CD4-positive, alpha-beta T cell treated with Interleukin-1 beta for 1 hour (primary cell): ENCODE data around the gene VPS35L.
"Not testable (repeated sequence)": the region's sequence is repeated elsewhere in the genome, so short reads cannot be mapped to it uniquely, and the experiment has no call there.

Experiments used
- DNase-seq, 2 donors: peaks; one replicate each; pipeline ENCODE4 v3.0.0-alpha.2; 2020 to 2022

VPS35L gene

GRCh38 chr16:19532601-19533000 is 22.9 kb upstream of the VPS35L start:
- DNase-seq = no peak

DNA sequence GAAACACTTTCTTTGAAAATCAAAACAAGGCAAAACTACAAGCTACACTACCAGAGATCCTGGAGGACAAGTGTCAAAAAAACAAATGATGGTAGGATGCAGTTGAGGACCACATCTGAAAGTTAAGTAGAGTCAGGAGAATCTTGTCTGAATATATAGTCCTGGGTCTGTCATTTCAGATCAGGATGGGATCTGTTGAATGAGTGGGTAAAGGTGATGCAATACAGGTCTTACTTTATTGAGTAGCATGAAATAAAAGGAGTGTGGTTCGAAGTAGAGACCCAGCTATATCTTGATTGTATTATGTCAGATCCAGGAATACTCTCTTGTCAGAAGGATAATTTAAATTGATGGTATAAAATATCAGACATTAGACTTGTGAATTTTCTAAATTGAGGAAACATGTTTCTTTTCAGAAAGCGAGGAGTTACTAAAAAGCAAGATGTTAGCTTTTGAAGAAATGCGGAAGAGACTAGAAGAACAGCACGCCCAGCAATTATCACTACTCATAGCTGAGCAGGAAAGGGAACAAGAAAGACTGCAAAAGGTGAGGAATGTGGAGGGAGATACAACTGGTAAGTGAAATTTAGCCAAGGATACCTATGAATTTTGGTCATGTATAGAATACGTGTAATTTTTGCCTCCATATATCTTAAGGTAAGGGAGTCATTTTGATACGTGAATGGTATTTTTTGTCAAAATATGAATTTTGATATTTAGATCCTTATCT is 15.1 kb upstream of the VPS35L start:
- no peak for DNase-seq

GRCh38 chr16:19542138-19542821 is 13.2 kb upstream of the VPS35L start:
- DNase-seq = no peak

DNA sequence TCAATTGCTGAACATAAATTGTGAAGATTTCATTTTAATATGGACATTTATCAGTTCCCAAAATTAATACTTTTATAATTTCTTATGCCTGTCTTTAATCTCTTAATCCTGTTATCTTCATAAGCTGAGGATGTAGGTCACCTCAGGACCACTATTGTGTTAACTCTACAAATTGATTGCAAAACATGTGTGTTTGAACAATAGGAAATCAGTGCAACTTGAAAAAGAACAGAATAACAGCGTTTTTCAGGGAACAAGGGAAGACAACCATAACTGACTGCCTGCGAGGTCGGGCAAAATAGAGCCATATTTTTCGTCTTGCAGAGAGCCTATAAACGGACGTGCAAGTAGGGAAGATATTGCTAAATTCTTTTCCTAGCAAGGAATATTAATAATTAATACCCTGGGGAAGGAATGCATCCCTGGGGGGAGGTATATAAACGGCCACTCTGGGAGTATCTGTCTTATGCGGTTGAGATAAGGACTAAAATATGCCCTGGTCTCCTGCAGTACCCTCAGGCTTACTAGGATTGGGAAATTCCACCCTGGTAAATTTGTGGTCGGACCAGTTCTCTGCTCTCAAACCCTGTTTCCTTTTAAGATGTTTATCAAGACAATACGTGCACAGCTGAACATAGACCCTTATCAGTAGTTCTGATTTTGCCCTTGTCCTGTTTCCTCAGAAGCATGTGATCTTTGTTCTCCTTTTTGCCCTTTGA is 12.1 kb upstream of the VPS35L start:
- DNase-seq = not testable (repeated sequence)

- DNase-seq = no peak
Observed at GRCh38 chr16:19548144-19548543, 7.4 kb upstream of the VPS35L start.

DNA sequence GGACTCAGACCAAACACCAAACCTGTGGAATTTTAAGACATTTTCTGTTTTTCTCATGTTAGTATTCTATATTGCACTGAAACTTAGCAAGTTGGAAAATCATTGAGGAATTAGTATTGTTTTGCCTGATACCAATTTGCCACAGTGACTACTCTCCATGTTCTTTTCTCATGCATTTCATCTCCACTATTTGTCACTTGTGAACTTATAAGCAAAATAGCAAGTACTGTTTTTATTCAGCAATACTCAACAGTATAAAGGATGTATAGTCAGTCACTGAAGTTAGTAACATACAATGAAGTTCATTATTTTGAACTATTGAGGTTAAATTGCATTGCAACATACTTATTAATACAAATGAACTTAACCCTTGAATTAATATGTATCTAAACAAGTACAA is 5.8 kb upstream of the VPS35L start:
- DNase-seq = no peak

DNA sequence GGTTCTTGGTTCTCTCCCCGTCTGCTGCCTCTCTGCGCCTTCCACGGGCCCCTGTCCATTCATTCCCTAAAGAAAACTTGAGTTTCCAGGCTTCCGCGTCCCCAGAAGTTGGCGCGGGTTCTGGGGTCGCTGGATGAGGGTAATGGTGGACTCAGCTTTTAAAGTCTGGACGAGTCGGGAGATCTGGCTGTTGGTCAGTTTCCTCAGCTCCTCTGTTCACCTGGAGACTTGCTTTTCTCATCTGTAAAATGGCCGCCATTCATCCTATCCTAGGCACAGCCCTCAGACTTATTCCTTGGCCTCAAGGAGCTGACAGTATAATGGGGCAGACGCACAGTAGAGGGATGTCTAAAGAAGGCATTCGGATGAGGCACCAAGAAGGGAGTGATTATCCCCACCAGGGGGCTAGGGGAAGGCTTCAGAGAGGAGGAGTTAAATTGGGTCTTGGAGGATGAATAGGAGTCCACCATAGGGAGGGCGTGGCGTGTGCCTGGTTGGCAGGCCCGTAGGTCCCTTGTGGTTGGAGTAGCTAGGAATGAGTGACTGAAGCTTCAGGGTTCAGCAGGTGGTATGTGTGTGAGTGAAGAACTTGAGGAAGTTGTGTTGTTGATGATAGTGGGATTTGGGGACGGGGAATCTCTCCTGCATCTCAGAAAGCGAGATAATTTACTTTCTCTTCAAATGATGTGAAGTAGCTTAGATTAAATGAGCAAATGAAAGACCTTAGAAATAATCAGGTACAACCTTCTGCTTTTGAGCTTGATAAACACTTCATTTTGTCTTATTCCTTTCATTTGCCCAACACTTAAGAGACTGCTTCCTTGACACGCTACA is 652 bp downstream of the VPS35L start:
- DNase-seq = peak; percentile 9 to 28

- peak in 1 of 2 donors; percentile 64 for DNase-seq
Observed at GRCh38 chr16:19559242-19559910, 3.9 kb downstream of the VPS35L start.

DNA sequence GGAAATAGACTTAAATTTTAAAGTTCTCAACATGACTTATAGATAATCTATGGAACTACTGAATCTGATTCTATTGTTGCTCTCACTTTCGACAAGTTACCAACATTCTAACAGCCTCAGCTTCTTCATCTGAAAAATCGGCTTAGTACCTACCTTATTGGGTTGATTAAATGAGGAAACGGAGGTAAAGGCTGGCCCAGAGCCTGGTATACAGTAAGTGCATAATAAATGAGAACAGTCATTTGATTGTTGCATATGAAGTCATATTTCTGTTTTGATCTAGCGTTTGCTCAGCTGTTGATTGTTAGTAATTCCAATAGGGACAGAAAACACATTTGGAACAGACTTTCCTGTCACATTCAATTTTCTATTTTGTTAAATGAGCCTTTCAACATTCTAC is 4.6 kb downstream of the VPS35L start:
- DNase-seq = no peak

GRCh38 chr16:19563377-19563776 is 7.9 kb downstream of the VPS35L start:
- DNase-seq = no peak

DNA sequence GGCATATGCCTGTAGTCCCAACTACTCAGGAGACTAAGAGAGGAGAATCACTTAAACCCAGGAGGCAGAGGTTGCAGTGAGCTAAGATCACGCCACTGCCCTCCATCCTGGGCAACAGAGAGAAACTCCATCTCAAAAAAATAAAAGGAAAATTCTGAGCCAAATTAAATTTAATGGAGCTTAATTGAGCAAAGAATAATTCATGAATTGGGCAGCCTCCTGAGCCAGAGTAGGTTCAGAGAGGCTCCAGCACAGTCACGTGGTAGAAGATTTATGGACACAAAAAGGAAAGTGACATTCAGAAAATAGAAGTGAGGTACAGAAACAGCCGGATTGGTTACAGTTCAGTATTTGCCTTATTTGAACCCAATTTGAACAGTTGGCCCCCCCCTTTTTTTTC is 10.9 kb downstream of the VPS35L start:
- DNase-seq = no peak

DNA sequence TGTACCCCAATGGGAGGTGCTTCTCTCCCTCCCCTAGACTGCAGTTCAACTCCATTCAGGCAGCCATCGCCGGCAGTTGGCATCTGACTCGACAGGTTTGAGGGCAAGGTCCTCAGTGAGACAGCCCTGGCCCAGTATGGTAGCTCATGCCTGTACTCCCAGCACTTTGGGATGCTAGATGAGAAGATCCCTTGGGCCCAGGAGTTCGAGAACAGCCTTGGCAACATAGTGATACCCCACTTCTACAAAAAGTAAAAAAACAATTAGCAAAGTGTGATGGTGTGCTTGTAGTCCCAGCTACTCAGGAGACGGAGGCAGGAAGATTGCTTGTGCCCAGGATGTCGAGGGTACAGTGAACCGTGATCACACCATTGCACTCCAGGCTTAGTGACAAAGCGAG is 12.1 kb downstream of the VPS35L start:
- no peak for DNase-seq

- DNase-seq = no peak
Observed at GRCh38 chr16:19573997-19574396, 18.5 kb downstream of the VPS35L start.

- DNase-seq = no peak
Observed at GRCh38 chr16:19574615-19575014, 19.1 kb downstream of the VPS35L start.

DNA sequence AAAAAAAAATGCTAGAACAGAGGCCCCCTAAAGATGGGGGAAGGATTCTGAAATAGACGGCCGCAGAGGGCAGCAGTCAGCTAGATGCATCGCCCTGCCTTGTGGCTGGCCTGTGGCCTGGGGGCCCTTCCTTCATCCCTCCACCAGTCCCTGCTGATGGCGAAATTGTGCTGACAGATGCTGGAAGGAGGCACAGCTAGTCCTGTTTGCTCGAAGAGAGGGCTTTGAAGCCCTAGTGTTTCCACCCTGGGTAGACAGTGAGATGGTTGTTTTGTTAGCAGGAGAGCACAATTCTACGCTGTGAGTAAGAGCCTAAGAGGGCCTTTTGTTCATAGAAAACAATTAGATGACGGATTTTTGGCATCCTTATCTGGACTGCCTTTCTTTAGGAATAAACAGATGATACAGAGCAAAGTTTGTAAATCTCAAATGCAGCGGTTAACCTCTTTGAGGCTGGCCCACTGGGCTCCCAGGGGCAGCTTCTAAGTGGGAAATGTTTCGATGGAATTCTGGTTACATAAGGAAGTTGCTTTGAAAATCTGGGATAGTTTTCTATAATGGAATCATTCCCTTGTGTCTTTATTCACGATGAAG is 23.0 kb downstream of the VPS35L start:
- no peak for DNase-seq

GRCh38 chr16:19582050-19582831 is 26.7 kb downstream of the VPS35L start:
- no peak for DNase-seq

- peak; percentile 3 to 40 for DNase-seq
Observed at GRCh38 chr16:19583665-19584300, 28.3 kb downstream of the VPS35L start.

DNA sequence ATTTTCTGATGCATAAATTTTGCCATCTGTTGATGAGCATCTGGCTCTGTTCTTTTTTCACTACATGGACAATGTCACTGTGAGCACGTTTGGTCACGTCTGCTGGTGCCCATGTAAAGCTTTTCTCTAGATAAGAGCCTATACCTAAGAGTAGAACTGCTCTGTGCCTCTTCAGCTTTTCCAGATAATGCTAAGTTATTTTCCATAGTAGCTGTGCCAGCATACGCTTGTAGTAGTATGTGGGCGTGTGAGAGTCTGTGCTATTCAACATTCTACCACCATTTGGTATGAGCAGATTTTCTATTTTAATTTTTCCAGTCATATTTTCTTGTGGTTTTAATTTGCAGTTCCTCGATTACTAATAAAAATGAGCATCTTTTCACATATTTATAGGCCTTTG is 33.2 kb downstream of the VPS35L start:
- no peak for DNase-seq

DNA sequence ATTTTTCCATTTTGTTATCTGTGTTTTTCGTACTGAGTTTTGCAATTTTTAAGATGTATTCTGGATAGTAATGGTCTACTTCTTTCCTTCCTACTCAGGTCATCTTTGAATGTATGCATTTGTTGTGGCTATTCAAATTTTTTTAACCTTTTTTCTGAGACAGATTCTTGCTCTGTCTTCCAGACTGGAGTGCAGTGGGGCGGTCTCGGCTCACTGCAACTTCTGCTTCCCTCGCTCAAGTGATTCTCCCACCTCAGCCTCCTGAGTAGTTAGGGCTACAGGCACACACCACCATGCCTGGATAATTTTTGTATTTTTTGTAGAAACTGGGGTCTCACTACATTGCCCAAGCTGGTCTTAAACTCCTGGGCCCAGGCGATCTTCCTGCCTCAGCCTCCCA is 33.6 kb downstream of the VPS35L start:
- DNase-seq = no peak

GRCh38 chr16:19589771-19590302 is 34.3 kb downstream of the VPS35L start:
- no peak for DNase-seq
